K562 (cell line): ENCODE results near the gene WNT11. TPM values are rescaled to one million over a fixed set of nuclear protein-coding genes. Genes with fewer than 3 reads are reported as not detected.

ENCODE experiments used
- ATF1 ChIP-seq, 2 experiments: fragments of 450-650 bp in 1 of 2; IDR thresholded peaks; 2 replicates each; pipeline ENCODE4 v1.6.1; 2016; ENCODE audit warnings: missing compliant biosample characterization in 1 of 2, missing genetic modification characterization in 1 of 2
- CBX8 ChIP-seq: fragments of 200-600 bp; sonication (generic); IDR thresholded peaks from 2 replicates; pipeline ENCODE4 v1.6.1; 2012; ENCODE audit warnings: borderline replicate concordance, mixed run types, low read depth, mild to moderate bottlenecking, moderate library complexity, mixed read lengths, low read length, control low read depth, inconsistent platforms; ENCODE audit not compliant: poor library complexity, severe bottlenecking; ENCODE audit errors: extremely low read depth
- JUND ChIP-seq, 2 experiments: IDR thresholded peaks; 2 replicates in 1 of 2; 3 replicates in 1 of 2; pipeline ENCODE4 v1.6.1; 2011; ENCODE audit warnings: borderline replicate concordance in 2 of 2, low read depth in 2 of 2, low read length in 2 of 2, improper control_type of control experiment in 1 of 2, missing biosample characterization in 1 of 2, missing genetic modification characterization in 1 of 2, missing genetic modification reagents in 1 of 2
- LCOR ChIP-seq: sonication (generic); formaldehyde crosslinking; IDR thresholded peaks from 2 replicates; pipeline ENCODE4 v1.8.0; 2022; ENCODE audit warnings: mild to moderate bottlenecking, missing genetic modification reagents
- MGA ChIP-seq: fragments of 450-650 bp; IDR thresholded peaks from 2 replicates; pipeline ENCODE4 v1.6.1; 2016; ENCODE audit warnings: mild to moderate bottlenecking, moderate library complexity
- POLR2AphosphoS2 ChIP-seq: IDR thresholded peaks from 2 replicates; pipeline ENCODE4 v1.6.1; 2012; ENCODE audit warnings: low read length, improper control_type of control experiment
- ZNF76 ChIP-seq: fragments of 250-450 bp; sonication (Bioruptor Pico); IDR thresholded peaks from 2 replicates; pipeline ENCODE4 v1.4.0; 2020; ENCODE audit warnings: mild to moderate bottlenecking, moderate library complexity, borderline replicate concordance
- ZZZ3 ChIP-seq: fragments of 450-650 bp; IDR thresholded peaks from 2 replicates; pipeline ENCODE4 v1.6.1; 2016; ENCODE audit warnings: antibody characterized with exemption, mild to moderate bottlenecking, moderate library complexity
- polyA plus RNA-seq, 8 experiments: library from polyadenylated mRNA; depleted of rRNA in 4 of 8; stranded (reverse) in 5 of 8; unstranded in 3 of 8; fragments of >200 nt; fragmentation: Nextera tagmentation in 2 of 8; fragmentation: Illumina TruSeq in 1 of 8; extraction: Ambion mirVana in 2 of 8; extraction: Trizol in 1 of 8; gene quantifications; 2 replicates each; pipeline versions ENCODE4 v1.2.1 to v1.2.3, GENCODE V29; 2011 to 2014; ENCODE audit warnings: inconsistent platforms in 1 of 8, missing spikeins in 1 of 8
- total RNA-seq, 7 experiments: library from RNA; depleted of rRNA in 6 of 7; stranded (reverse); fragments of >200 nt in 6 of 7; fragmentation: Illumina TruSeq in 2 of 7; extraction: Trizol in 2 of 7; gene quantifications; 2 replicates each; pipeline versions ENCODE4 v1.2.1 to v1.2.3, GENCODE V29; 2011 to 2021; ENCODE audit warnings: low replicate concordance in 1 of 7
- TF ChIP-seq, protein P1 (sequence below), 2 experiments: fragments of 450-650 bp; conservative IDR thresholded peaks; 2 replicates each; pipeline ENCODE4 v1.6.1; 2017; ENCODE audit warnings: mild to moderate bottlenecking in 2 of 2, moderate library complexity in 2 of 2
- TF ChIP-seq, protein P2 (sequence below): fragments of 450-650 bp; formaldehyde crosslinking; IDR thresholded peaks from 2 replicates; pipeline ENCODE4 v1.4.0; 2020; ENCODE audit warnings: mild to moderate bottlenecking, mixed read lengths

WNT11 gene
- total and polyA plus RNA-seq, 9 of the 15 experiments (the other 6 are each of a cell fraction or from before 2014, with no cell fraction given): 0.03 to 0.20 (median 0.09) TPM; not detected in 4

DNA sequence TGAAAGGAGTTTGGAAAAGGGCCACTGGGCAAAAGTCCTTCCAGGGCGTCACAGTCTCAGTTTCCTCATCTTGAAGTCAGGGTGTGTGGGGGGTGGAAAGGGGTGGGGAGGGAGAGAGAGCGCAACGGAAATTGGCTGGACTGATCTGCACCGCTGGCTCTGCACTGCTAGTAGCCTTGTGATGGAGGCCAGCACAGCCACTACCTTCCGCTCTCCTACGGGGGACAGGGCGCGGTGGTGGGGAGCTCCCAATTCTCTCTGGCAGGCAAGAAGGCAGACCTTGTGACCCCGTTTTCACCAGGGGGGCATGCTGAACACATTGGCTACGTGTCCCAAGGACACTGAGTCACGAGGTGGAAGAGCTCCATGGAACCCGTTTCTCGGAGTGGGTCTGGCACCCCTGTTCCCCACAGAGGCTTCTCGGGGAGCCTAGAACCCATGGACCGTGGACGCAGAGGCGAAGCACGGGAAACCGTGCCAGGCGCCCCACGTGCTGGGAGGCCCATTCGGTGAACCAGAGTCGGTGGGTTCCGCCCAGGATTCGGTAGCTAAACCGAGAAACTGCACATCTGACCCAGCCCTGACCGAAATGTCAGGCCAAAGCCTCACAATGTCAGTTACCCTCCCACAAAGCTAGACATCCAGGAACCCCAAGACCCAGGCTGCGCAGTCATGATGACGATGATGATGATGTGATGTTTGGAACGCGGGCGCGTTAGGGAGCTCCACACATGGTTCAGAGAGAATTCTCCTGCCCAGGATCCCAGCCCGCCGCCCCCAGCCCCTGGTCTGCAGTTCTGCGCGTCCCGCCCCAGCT is 28.3 kb upstream of the WNT11 start (continued):
- no peak for TF ChIP-seq JUND (IDR thresholded peaks at IDR 0.05; ENCODE audit: borderline replicate concordance, low read depth, low read length)
- 0 out of 3 replicates have a peak, but pooled peaks have one; percentile 6 for TF ChIP-seq JUND (tag; IDR thresholded peaks at IDR 0.05; ENCODE audit: borderline replicate concordance, low read depth, low read length)
- no peak for TF ChIP-seq ZZZ3
- TF ChIP-seq LCOR (CRISPR knock-in tag): no peak; the same call in 1 of the 2 replicates
- 0 out of 2 replicates have a peak, but pooled peaks have one; percentile 54 for TF ChIP-seq ZNF76 (CRISPR knock-in tag)
- no peak for TF ChIP-seq CBX8
- TF ChIP-seq, protein P1, sequence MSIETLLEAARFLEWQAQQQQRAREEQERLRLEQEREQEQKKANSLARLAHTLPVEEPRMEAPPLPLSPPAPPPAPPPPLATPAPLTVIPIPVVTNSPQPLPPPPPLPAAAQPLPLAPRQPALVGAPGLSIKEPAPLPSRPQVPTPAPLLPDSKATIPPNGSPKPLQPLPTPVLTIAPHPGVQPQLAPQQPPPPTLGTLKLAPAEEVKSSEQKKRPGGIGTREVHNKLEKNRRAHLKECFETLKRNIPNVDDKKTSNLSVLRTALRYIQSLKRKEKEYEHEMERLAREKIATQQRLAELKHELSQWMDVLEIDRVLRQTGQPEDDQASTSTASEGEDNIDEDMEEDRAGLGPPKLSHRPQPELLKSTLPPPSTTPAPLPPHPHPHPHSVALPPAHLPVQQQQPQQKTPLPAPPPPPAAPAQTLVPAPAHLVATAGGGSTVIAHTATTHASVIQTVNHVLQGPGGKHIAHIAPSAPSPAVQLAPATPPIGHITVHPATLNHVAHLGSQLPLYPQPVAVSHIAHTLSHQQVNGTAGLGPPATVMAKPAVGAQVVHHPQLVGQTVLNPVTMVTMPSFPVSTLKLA (conservative IDR thresholded peaks at IDR 0.05): peak in 1 of 2 experiments; percentile 70; a peak in 3 of 4 replicates
- TF ChIP-seq, protein P2, sequence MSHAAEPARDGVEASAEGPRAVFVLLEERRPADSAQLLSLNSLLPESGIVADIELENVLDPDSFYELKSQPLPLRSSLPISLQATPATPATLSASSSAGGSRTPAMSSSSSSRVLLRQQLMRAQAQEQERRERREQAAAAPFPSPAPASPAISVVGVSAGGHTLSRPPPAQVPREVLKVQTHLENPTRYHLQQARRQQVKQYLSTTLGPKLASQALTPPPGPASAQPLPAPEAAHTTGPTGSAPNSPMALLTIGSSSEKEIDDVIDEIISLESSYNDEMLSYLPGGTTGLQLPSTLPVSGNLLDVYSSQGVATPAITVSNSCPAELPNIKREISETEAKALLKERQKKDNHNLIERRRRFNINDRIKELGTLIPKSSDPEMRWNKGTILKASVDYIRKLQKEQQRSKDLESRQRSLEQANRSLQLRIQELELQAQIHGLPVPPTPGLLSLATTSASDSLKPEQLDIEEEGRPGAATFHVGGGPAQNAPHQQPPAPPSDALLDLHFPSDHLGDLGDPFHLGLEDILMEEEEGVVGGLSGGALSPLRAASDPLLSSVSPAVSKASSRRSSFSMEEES (CRISPR knock-in tag): peak; percentile 28; the same call in 1 of the 2 replicates
- peak; percentile 84 for TF ChIP-seq MGA
- no peak for TF ChIP-seq ATF1 (CRISPR knock-in tag; IDR thresholded peaks at IDR 0.05)
- TF ChIP-seq ATF1 (tag; IDR thresholded peaks at IDR 0.05): peak; percentile 93
- TF ChIP-seq POLR2AphosphoS2: no peak
